HCT116 (cell line): Measurements from ENCODE around the gene TMOD3. TPM values are rescaled to one million over a fixed set of nuclear protein-coding genes. Genes with fewer than 3 reads are reported as not detected.

Experiments
- ATAC-seq: fragments of 200-7000 bp; cut with Tn5 transposase; 2 replicates; pipeline ENCODE4 v1.9.1; 2020; ENCODE audit warnings: mild to moderate bottlenecking, moderate library complexity
- BruUV-seq: library from RNA; stranded (reverse); fragments of 400-500 nt; replicated peaks from 2 replicates; lab custom pipeline; 2021; lab: Mats Ljungman, UMichigan
- CTCF ChIA-PET: fragments of 300-600 bp; sonication (Branson Sonifier 250); formaldehyde crosslinking; loops from one replicate; lab custom pipeline; 2021; ENCODE audit warnings: antibody characterized with exemption; lab: Charles Lee
- POLR2A ChIA-PET: fragments of 300-600, 350-600 bp; sonication (Branson Sonifier 250); formaldehyde crosslinking; loops from one replicate; lab custom pipeline; 2021; ENCODE audit warnings: antibody characterized with exemption; lab: Charles Lee
- RAD21 ChIA-PET, 2 experiments: fragments of 300-600 bp; sonication (Branson Sonifier 250); formaldehyde crosslinking; loops; one replicate each; lab custom pipeline; 2023; ENCODE audit warnings: low total read pairs in 2 of 2; ENCODE audit not compliant: uncharacterized antibody in 2 of 2, unreplicated experiment in 2 of 2, low non-redundant PET in 1 of 2; lab: Charles Lee
- DNase-seq: peaks from one replicate; pipeline ENCODE4 v3.0.0-alpha.2; 2010; ENCODE audit warnings: low read depth, low spot score
- H2AFZ ChIP-seq: fragments of 200-600 bp; shearing (Covaris generic), sonication (generic); 2 replicates; pipeline ENCODE4 v1.6.1; 2017; ENCODE audit warnings: low read depth, mixed run types, mixed read lengths, antibody characterized with exemption, low read length; ENCODE audit not compliant: poor library complexity, severe bottlenecking
- H3K27ac ChIP-seq: 2 replicates; pipeline ENCODE4 v1.5.1; 2012; ENCODE audit warnings: low read depth, low read length
- H3K27me3 ChIP-seq: fragments of 200-600 bp; sonication (generic); 2 replicates; pipeline ENCODE4 v1.6.1; 2016; ENCODE audit warnings: mixed run types, low read length, mixed read lengths; ENCODE audit not compliant: insufficient read depth
- H3K36me3 ChIP-seq, 2 experiments: fragments of 200-500 bp in 1 of 2; fragments of 200-600 bp in 1 of 2; sonication (Bioruptor generic) in 1 of 2; sonication (generic) in 1 of 2; 2 replicates each; pipeline versions ENCODE4 v1.5.1 to v1.6.1; 2014 to 2016; ENCODE audit warnings: low read length in 2 of 2, inconsistent platforms in 1 of 2, mixed read lengths in 1 of 2, mixed run types in 1 of 2; ENCODE audit not compliant: insufficient read depth in 2 of 2, control insufficient read depth in 1 of 2
- H3K4me1 ChIP-seq, 2 experiments: fragments of 200-600 bp in 1 of 2; sonication (generic) in 1 of 2; 2 replicates each; pipeline versions ENCODE4 v1.5.1 to v1.6.1; 2012 to 2017; ENCODE audit warnings: low read length in 2 of 2, inconsistent platforms in 1 of 2, mild to moderate bottlenecking in 1 of 2, mixed read lengths in 1 of 2, mixed run types in 1 of 2, moderate library complexity in 1 of 2; ENCODE audit not compliant: insufficient read depth in 2 of 2, control insufficient read depth in 1 of 2
- H3K4me2 ChIP-seq: fragments of 200-600 bp; sonication (generic); 2 replicates; pipeline ENCODE4 v1.6.1; 2017; ENCODE audit warnings: mixed run types, low read length, mixed read lengths
- H3K4me3 ChIP-seq, 2 experiments: fragments of 200-600 bp in 1 of 2; sonication (generic) in 1 of 2; replicated peaks in 1 of 2; 2 replicates each; pipeline ENCODE4 v1.5.1; 2011 to 2016; ENCODE audit warnings: low read length in 2 of 2, control low read depth in 1 of 2, low read depth in 1 of 2, mild to moderate bottlenecking in 1 of 2, mixed read lengths in 1 of 2, mixed run types in 1 of 2
- H3K79me2 ChIP-seq: fragments of 200-600 bp; sonication (generic); 2 replicates; pipeline ENCODE4 v1.6.1; 2017; ENCODE audit warnings: mild to moderate bottlenecking, mixed run types, low read length, moderate library complexity, mixed read lengths; ENCODE audit not compliant: insufficient read depth
- H3K9ac ChIP-seq: fragments of 200-600 bp; sonication (generic); 2 replicates; pipeline ENCODE4 v1.6.1; 2016; ENCODE audit warnings: low read length, mixed read lengths
- H3K9me2 ChIP-seq: fragments of 200-600 bp; sonication (generic), shearing (Covaris generic); 2 replicates; pipeline ENCODE4 v1.6.1; 2017; ENCODE audit warnings: mixed run types, mild to moderate bottlenecking, moderate library complexity; ENCODE audit not compliant: insufficient read depth
- H3K9me3 ChIP-seq, 2 experiments: fragments of 200-500 bp in 1 of 2; fragments of 200-600 bp in 1 of 2; sonication (Bioruptor generic) in 1 of 2; sonication (generic) in 1 of 2; 2 replicates each; pipeline ENCODE4 v1.6.1; 2014 to 2017; ENCODE audit warnings: low read length in 2 of 2, mixed read lengths in 2 of 2, inconsistent platforms in 1 of 2, low read depth in 1 of 2, mild to moderate bottlenecking in 1 of 2, mixed run types in 1 of 2, moderate library complexity in 1 of 2; ENCODE audit not compliant: control insufficient read depth in 1 of 2, insufficient read depth in 1 of 2
- H4K20me1 ChIP-seq: fragments of 200-600 bp; sonication (generic), shearing (Covaris generic); 2 replicates; pipeline ENCODE4 v1.6.1; 2017; ENCODE audit warnings: mixed run types, mild to moderate bottlenecking, moderate library complexity; ENCODE audit not compliant: insufficient read depth
- CBX3 ChIP-seq: IDR thresholded peaks from 2 replicates; pipeline ENCODE4 v1.6.1; 2012; ENCODE audit warnings: low read depth
- EGR1 ChIP-seq: IDR thresholded peaks from 2 replicates; pipeline ENCODE4 v1.6.1; 2012; ENCODE audit warnings: low read depth
- ELF1 ChIP-seq: IDR thresholded peaks from 2 replicates; pipeline ENCODE4 v1.6.1; 2012; ENCODE audit warnings: low read depth, borderline replicate concordance
- REST ChIP-seq: IDR thresholded peaks from 2 replicates; pipeline ENCODE4 v1.6.1; 2012; ENCODE audit warnings: low read depth
- SP1 ChIP-seq: IDR thresholded peaks from 2 replicates; pipeline ENCODE4 v1.6.1; 2012; ENCODE audit warnings: low read depth
- SRF ChIP-seq: IDR thresholded peaks from 2 replicates; pipeline ENCODE4 v1.6.1; 2012; ENCODE audit warnings: low read depth
- ZNF274 ChIP-seq: fragments of 200-500 bp; sonication (Bioruptor generic); IDR thresholded peaks from 2 replicates; pipeline ENCODE4 v1.6.1; 2014; ENCODE audit warnings: mild to moderate bottlenecking, low read depth, low read length, inconsistent platforms
- intact Hi-C: fragments of 100-400 bp; cut with micrococcal nuclease; formaldehyde crosslinking; loops from 2 replicates; pipeline ENCODE4 v1.10.0; 2022
- total RNA-seq: library from RNA; stranded (reverse); gene quantifications from one replicate; pipeline ENCODE4 v1.2.1, GENCODE V29; 2021; ENCODE audit not compliant: unreplicated experiment

The TMOD3 gene
- total RNA-seq, 1 experiment from 2014 or later = 78.8 TPM

- TF ChIP-seq SP1 (peak; percentile 91), ELF1 (no peak), SRF (peak; percentile 64), EGR1 (0 out of 2 replicates have a peak, but pooled peaks have one; percentile 39)
- TF ChIP-seq, all 23 proteins: peak for 12
These were observed 35.1 kb downstream of the TMOD3 start (continued) for GRCh38 chr15:51864408-51865056.

- no peak for ATAC-seq
- Histone ChIP-seq H3K27me3 (no peaks in the 10 kb centered on the region), H3K9me2 (no peaks in the 10 kb centered on the region), H3K36me3 (peaks cover 0 to 24% of the 10 kb centered on the region in 2 experiments; a peak in 2 of 4 replicates), H2AFZ (no peak overlapping the region), H4K20me1 (no peaks in the 10 kb centered on the region), H3K4me3 (no peak overlapping the region), H3K9ac (0 out of 2 replicates have a peak overlapping the region, but pooled peaks have one; percentile 4), H3K4me2 (peak overlapping the region; percentile 59), H3K27ac (peak overlapping the region; percentile 79), H3K4me1 (peaks cover 88 to 95% of the 10 kb centered on the region in 2 experiments), H3K9me3 (no peaks in the 10 kb centered on the region), H3K79me2 (peaks cover 71% of the 10 kb centered on the region)
- no peak for DNase-seq
- intact Hi-C loops = no loop called here
- ChIA-PET CTCF (no interaction called here), POLR2A (interaction anchor here (0.6 to 1.6 kb wide), 2 partner anchors 14 to 24 kb away, joined by 3 read pairs; no protein-coding TSS in a partner anchor), RAD21 (no interaction called here)
- TF ChIP-seq REST = no peak
- TF ChIP-seq CBX3 = no peak
- TF ChIP-seq ZNF274 = no peak
- no TSS peak for BruUV-seq
These were observed 35.9 kb downstream of the TMOD3 start for GRCh38 chr15:51865317-51865716.
